Gastrocnemius medialis (tissue), 4 donors: ENCODE measurements around the gene FBXO38.

ENCODE experiments used
- POLR2A ChIP-seq, 2 donors: fragments of 450-650 bp; IDR thresholded peaks; one replicate each; pipeline ENCODE4 v1.6.1; 2017; ENCODE audit warnings: antibody characterized with exemption in 2 of 2, mild to moderate bottlenecking in 2 of 2, moderate library complexity in 2 of 2
- TF ChIP-seq, protein P1 (sequence below), 5 experiments: fragments of 450-650 bp in 3 of 5; fragments of 200-600 bp in 2 of 5; sonication (generic) in 2 of 5; IDR thresholded peaks in 4 of 5; conservative IDR thresholded peaks in 1 of 5; 1 replicate in 4 of 5; 2 replicates in 1 of 5; pipeline ENCODE4 v1.5.1; 2016 to 2019; ENCODE audit warnings: antibody characterized with exemption in 5 of 5, mild to moderate bottlenecking in 3 of 5, moderate library complexity in 3 of 5

DNA sequence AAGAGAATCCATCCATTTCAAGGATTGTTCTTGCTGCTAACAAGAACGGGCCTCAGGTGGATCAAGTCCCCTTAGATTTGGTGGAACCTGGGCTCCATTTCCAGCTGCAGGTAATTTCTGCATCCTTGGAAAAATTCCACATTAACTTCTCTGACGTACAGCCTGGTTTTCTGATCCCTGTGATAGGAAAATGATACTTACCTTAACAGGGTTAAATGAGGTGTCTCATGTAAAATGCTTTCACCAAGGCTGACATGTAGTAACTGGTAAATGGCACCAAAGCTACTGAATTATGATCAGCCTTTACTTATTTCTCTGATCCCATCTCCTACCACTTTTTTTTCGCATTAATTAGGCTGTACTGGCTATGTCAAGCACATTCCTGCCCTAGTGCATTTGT, 93.7 kb downstream of the FBXO38 start:
- TF ChIP-seq, protein P1, sequence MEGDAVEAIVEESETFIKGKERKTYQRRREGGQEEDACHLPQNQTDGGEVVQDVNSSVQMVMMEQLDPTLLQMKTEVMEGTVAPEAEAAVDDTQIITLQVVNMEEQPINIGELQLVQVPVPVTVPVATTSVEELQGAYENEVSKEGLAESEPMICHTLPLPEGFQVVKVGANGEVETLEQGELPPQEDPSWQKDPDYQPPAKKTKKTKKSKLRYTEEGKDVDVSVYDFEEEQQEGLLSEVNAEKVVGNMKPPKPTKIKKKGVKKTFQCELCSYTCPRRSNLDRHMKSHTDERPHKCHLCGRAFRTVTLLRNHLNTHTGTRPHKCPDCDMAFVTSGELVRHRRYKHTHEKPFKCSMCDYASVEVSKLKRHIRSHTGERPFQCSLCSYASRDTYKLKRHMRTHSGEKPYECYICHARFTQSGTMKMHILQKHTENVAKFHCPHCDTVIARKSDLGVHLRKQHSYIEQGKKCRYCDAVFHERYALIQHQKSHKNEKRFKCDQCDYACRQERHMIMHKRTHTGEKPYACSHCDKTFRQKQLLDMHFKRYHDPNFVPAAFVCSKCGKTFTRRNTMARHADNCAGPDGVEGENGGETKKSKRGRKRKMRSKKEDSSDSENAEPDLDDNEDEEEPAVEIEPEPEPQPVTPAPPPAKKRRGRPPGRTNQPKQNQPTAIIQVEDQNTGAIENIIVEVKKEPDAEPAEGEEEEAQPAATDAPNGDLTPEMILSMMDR (IDR thresholded peaks at IDR 0.05 in 4 of 5, conservative IDR thresholded peaks at IDR 0.05 in 1 of 5): no peak
- TF ChIP-seq POLR2A (IDR thresholded peaks at IDR 0.05): no peak
